Panc1 (cell line): ENCODE measurements around the gene PCDHGA6.

Source experiments
- POLR2AphosphoS5 ChIP-seq: IDR thresholded peaks from 2 replicates; pipeline ENCODE4 v1.6.1; 2012; ENCODE audit warnings: mild to moderate bottlenecking, low read depth, low read length, moderate library complexity
- REST ChIP-seq, 2 experiments: IDR thresholded peaks; 2 replicates each; pipeline ENCODE4 v1.6.1; 2011 to 2012; ENCODE audit warnings: low read depth in 2 of 2, control low read depth in 1 of 2, low read length in 1 of 2, mild to moderate bottlenecking in 1 of 2, moderate library complexity in 1 of 2; ENCODE audit not compliant: insufficient read depth in 1 of 2
- SIN3A ChIP-seq: IDR thresholded peaks from 2 replicates; pipeline ENCODE4 v1.6.1; 2012; ENCODE audit warnings: low read depth, mild to moderate bottlenecking, low read length, moderate library complexity, borderline replicate concordance; ENCODE audit not compliant: insufficient read depth
- TCF7L2 ChIP-seq: IDR thresholded peaks from 2 replicates; pipeline ENCODE4 v1.6.1; 2011; ENCODE audit warnings: mild to moderate bottlenecking, low read depth, low read length, inconsistent platforms
- TF ChIP-seq, protein P1 (sequence below): fragments of 450-650 bp; IDR thresholded peaks from 2 replicates; pipeline ENCODE4 v1.5.1; 2017; ENCODE audit warnings: mild to moderate bottlenecking

DNA sequence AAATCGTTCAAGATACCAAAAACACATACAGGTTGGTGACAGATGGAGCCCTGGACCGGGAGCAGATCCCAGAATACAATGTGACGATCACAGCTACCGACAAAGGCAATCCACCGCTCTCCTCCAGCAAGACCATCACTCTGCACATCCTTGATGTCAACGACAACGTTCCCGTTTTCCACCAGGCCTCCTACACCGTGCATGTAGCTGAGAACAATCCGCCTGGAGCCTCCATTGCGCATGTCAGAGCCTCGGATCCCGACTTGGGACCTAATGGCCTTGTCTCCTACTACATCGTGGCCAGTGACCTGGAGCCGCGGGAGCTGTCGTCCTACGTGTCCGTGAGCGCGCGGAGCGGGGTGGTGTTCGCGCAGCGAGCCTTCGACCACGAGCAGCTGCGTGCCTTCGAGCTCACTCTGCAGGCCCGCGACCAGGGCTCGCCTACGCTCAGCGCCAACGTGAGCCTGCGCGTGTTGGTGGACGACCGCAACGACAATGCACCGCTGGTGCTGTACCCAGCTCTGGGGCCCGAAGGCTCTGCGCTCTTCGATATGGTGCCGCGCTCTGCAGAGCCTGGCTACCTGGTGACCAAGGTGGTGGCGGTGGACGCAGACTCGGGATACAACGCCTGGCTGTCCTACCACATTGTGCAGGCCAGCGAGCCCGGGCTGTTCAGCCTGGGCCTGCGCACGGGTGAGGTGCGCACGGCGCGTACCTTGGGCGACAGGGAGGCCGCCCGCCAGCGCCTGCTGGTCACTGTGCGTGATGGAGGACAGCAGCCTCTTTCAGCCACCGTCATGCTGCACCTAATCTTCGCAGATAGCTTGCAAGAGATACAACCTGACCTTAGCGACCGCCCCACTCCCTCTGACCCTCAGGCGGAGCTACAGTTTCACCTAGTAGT, 1.9 kb upstream of the PCDHGA6 start:
- TF ChIP-seq, protein P1, sequence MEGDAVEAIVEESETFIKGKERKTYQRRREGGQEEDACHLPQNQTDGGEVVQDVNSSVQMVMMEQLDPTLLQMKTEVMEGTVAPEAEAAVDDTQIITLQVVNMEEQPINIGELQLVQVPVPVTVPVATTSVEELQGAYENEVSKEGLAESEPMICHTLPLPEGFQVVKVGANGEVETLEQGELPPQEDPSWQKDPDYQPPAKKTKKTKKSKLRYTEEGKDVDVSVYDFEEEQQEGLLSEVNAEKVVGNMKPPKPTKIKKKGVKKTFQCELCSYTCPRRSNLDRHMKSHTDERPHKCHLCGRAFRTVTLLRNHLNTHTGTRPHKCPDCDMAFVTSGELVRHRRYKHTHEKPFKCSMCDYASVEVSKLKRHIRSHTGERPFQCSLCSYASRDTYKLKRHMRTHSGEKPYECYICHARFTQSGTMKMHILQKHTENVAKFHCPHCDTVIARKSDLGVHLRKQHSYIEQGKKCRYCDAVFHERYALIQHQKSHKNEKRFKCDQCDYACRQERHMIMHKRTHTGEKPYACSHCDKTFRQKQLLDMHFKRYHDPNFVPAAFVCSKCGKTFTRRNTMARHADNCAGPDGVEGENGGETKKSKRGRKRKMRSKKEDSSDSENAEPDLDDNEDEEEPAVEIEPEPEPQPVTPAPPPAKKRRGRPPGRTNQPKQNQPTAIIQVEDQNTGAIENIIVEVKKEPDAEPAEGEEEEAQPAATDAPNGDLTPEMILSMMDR: no peak
- TF ChIP-seq POLR2AphosphoS5: no peak
- TF ChIP-seq REST (IDR thresholded peaks at IDR 0.05; ENCODE audit: insufficient read depth in 1 of 2, low read depth in 2 of 2, low read length in 1 of 2): no peak
- no peak for TF ChIP-seq TCF7L2
- no peak for TF ChIP-seq SIN3A
